NCI-H1048 (cell line): Measurements from ENCODE around the gene UBD.

ENCODE experiments used
- DNase-seq: peaks from one replicate; lab custom pipeline; 2025; lab: John Stamatoyannopoulos, UW

Gene UBD

GRCh38 chr6:29561091-29561490 lies 1.6 kb upstream of the UBD start:
- no peak for DNase-seq

GRCh38 chr6:29558439-29559079 lies 973 bp downstream of the UBD start:
- no peak for DNase-seq

- DNase-seq = no peak
These were observed 2.2 kb downstream of the UBD start for GRCh38 chr6:29557320-29557719.

- no peak for DNase-seq
These were observed 4.8 kb downstream of the UBD start for GRCh38 chr6:29554764-29555163.

- no peak for DNase-seq
These were observed 6.1 kb downstream of the UBD start for GRCh38 chr6:29553268-29554057.

GRCh38 chr6:29552512-29553051 lies 7.0 kb downstream of the UBD start:
- DNase-seq = no peak

- DNase-seq = no peak
These were observed 12.0 kb downstream of the UBD start for GRCh38 chr6:29547573-29547972.

- DNase-seq = no peak
These were observed 21.7 kb downstream of the UBD start for GRCh38 chr6:29537714-29538403.

- DNase-seq = no peak
These were observed 27.1 kb downstream of the UBD start for GRCh38 chr6:29532320-29532951.

GRCh38 chr6:29531668-29532067 lies 27.9 kb downstream of the UBD start:
- no peak for DNase-seq

- DNase-seq = no peak
These were observed 28.7 kb downstream of the UBD start for GRCh38 chr6:29530671-29531310.

- no peak for DNase-seq
These were observed 29.6 kb downstream of the UBD start for GRCh38 chr6:29529956-29530355.

- DNase-seq = no peak
These were observed 30.5 kb downstream of the UBD start for GRCh38 chr6:29528988-29529560.

GRCh38 chr6:29528300-29528931 lies 31.1 kb downstream of the UBD start:
- DNase-seq = no peak

- DNase-seq = no peak
These were observed 32.0 kb downstream of the UBD start for GRCh38 chr6:29527564-29527963.

GRCh38 chr6:29527126-29527525 lies 32.4 kb downstream of the UBD start:
- no peak for DNase-seq

GRCh38 chr6:29525311-29525639 lies 34.3 kb downstream of the UBD start:
- DNase-seq = no peak

- DNase-seq = no peak
These were observed 34.9 kb downstream of the UBD start for GRCh38 chr6:29524444-29525310.

- DNase-seq = no peak
These were observed 35.5 kb downstream of the UBD start for GRCh38 chr6:29524044-29524443.

GRCh38 chr6:29522227-29522626 lies 37.3 kb downstream of the UBD start:
- no peak for DNase-seq
